Vagina (tissue), 2 donors: ENCODE results near the gene PPP1R12C. TPM values are rescaled to one million over a fixed set of nuclear protein-coding genes. Genes with fewer than 3 reads are reported as not detected.

Experiments used
- DNase-seq, 2 donors: peaks; one replicate each; pipeline ENCODE4 v3.0.0-alpha.2; 2017; ENCODE audit errors: extremely low spot score in 2 of 2
- H3K27ac ChIP-seq: fragments of 200-600 bp; sonication (generic); one replicate; pipeline ENCODE4 v1.5.1; 2019
- H3K27me3 ChIP-seq: fragments of 200-600 bp; sonication (generic); one replicate; pipeline ENCODE4 v1.5.1; 2019
- H3K36me3 ChIP-seq, 2 donors: fragments of 200-600 bp; sonication (generic); one replicate each; pipeline ENCODE4 v1.5.1; 2017 to 2019
- H3K4me1 ChIP-seq: fragments of 200-600 bp; sonication (generic); one replicate; pipeline ENCODE4 v1.5.1; 2019
- H3K4me3 ChIP-seq, 2 donors: fragments of 200-600 bp; sonication (generic); 1 replicate in 1 of 2; 2 replicates in 1 of 2; pipeline ENCODE4 v1.5.1; 2016 to 2019
- H3K9me3 ChIP-seq: fragments of 200-600 bp; sonication (generic); one replicate; pipeline ENCODE4 v1.5.1; 2019
- CTCF ChIP-seq, 3 experiments: fragments of 450-650 bp in 2 of 3; fragments of 200-600 bp in 1 of 3; sonication (generic) in 1 of 3; IDR thresholded peaks; one replicate each; pipeline ENCODE4 v1.5.1; 2017 to 2019; ENCODE audit warnings: antibody characterized with exemption in 3 of 3, mild to moderate bottlenecking in 2 of 3, moderate library complexity in 2 of 3
- POLR2A ChIP-seq, 2 donors: fragments of 450-650 bp; IDR thresholded peaks; one replicate each; pipeline ENCODE4 v1.6.1; 2017; ENCODE audit warnings: antibody characterized with exemption in 2 of 2, mild to moderate bottlenecking in 2 of 2, moderate library complexity in 2 of 2
- POLR2AphosphoS5 ChIP-seq, 2 donors: sonication (generic); formaldehyde crosslinking; IDR thresholded peaks; one replicate each; pipeline ENCODE4 v1.9.0; 2017; ENCODE audit warnings: antibody characterized with exemption in 2 of 2, mild to moderate bottlenecking in 2 of 2, low read depth in 1 of 2; ENCODE audit not compliant: insufficient read depth in 1 of 2
- intact Hi-C: fragments of 100-400 bp; cut with DNase I; formaldehyde crosslinking; loops from one replicate; pipeline ENCODE4 v1.15.1; 2023
- total RNA-seq: library from RNA; depleted of rRNA; stranded (reverse); fragments of >200 nt; gene quantifications from one replicate; pipeline ENCODE4 v1.2.3, GENCODE V29; 2016

Gene PPP1R12C
- total RNA-seq, 1 donor from 2014 or later, result 108 TPM

- Histone ChIP-seq H3K4me1 (peaks cover 7% of the 10 kb centered on the region), H3K4me3 (no peak overlapping the region), H3K36me3 (peaks cover 0 to 21% of the 10 kb centered on the region in 2 donors), H3K27ac (no peak overlapping the region), H3K27me3 (no peaks in the 10 kb centered on the region), H3K9me3 (no peaks in the 10 kb centered on the region)
- DNase-seq, result no peak
- TF ChIP-seq CTCF (IDR thresholded peaks at IDR 0.05) (no peak), POLR2AphosphoS5 (IDR thresholded peaks at IDR 0.05; ENCODE audit: insufficient read depth in 1 of 2, low read depth in 1 of 2) (no peak), POLR2A (IDR thresholded peaks at IDR 0.05) (no peak)
- intact Hi-C loops, result no loop called here
These were observed 10.8 kb downstream of the PPP1R12C start for GRCh38 chr19:55106591-55106990.

GRCh38 chr19:55105237-55105636, 12.2 kb downstream of the PPP1R12C start:
- Histone ChIP-seq H3K9me3 (no peaks in the 10 kb centered on the region), H3K27ac (no peak overlapping the region), H3K36me3 (peaks cover 0 to 25% of the 10 kb centered on the region in 2 donors), H3K27me3 (no peaks in the 10 kb centered on the region), H3K4me3 (no peak overlapping the region), H3K4me1 (peaks cover 5% of the 10 kb centered on the region)
- no peak for DNase-seq
- TF ChIP-seq POLR2A (IDR thresholded peaks at IDR 0.05) (no peak), CTCF (IDR thresholded peaks at IDR 0.05) (no peak), POLR2AphosphoS5 (IDR thresholded peaks at IDR 0.05; ENCODE audit: insufficient read depth in 1 of 2, low read depth in 1 of 2) (no peak)
- intact Hi-C loops, result no loop called here

GRCh38 chr19:55103190-55103589, 14.2 kb downstream of the PPP1R12C start:
- intact Hi-C loops, result no loop called here
- no peaks in the 10 kb centered on the region for H3K4me1 ChIP-seq
- no peak overlapping the region for H3K4me3 ChIP-seq
- H3K36me3 ChIP-seq, result peaks cover 0 to 39% of the 10 kb centered on the region in 2 donors
- TF ChIP-seq CTCF (IDR thresholded peaks at IDR 0.05), result no peak
- TF ChIP-seq POLR2AphosphoS5 (IDR thresholded peaks at IDR 0.05; ENCODE audit: insufficient read depth in 1 of 2, low read depth in 1 of 2), result no peak
- no peak for TF ChIP-seq POLR2A (IDR thresholded peaks at IDR 0.05)
- H3K27me3 ChIP-seq, result no peaks in the 10 kb centered on the region
- H3K27ac ChIP-seq, result no peak overlapping the region
- no peak for DNase-seq
- H3K9me3 ChIP-seq, result no peaks in the 10 kb centered on the region

- intact Hi-C loops, result no loop called here
- TF ChIP-seq CTCF (IDR thresholded peaks at IDR 0.05), result no peak
- no peak for TF ChIP-seq POLR2AphosphoS5 (IDR thresholded peaks at IDR 0.05; ENCODE audit: insufficient read depth in 1 of 2, low read depth in 1 of 2)
- no peak for TF ChIP-seq POLR2A (IDR thresholded peaks at IDR 0.05)
- no peak for DNase-seq
- Histone ChIP-seq H3K9me3 (no peaks in the 10 kb centered on the region), H3K36me3 (peaks cover 0 to 40% of the 10 kb centered on the region in 2 donors), H3K27ac (no peak overlapping the region), H3K4me3 (no peak overlapping the region), H3K27me3 (no peaks in the 10 kb centered on the region), H3K4me1 (no peaks in the 10 kb centered on the region)
These were observed 16.2 kb downstream of the PPP1R12C start for GRCh38 chr19:55101261-55101660.

- DNase-seq, result no peak
- H3K9me3 ChIP-seq, result no peaks in the 10 kb centered on the region
- no peaks in the 10 kb centered on the region for H3K27me3 ChIP-seq
- H3K36me3 ChIP-seq, result peaks cover 0 to 50% of the 10 kb centered on the region in 2 donors
- no peak for TF ChIP-seq POLR2A (IDR thresholded peaks at IDR 0.05)
- TF ChIP-seq POLR2AphosphoS5 (IDR thresholded peaks at IDR 0.05; ENCODE audit: insufficient read depth in 1 of 2, low read depth in 1 of 2), result peak in 1 of 2 donors; percentile 16
- TF ChIP-seq CTCF (IDR thresholded peaks at IDR 0.05), result no peak
- peak overlapping the region; percentile 34 for H3K27ac ChIP-seq
- intact Hi-C loops, result no loop called here
- no peaks in the 10 kb centered on the region for H3K4me1 ChIP-seq
- H3K4me3 ChIP-seq, result no peak overlapping the region
These were observed 17.6 kb downstream of the PPP1R12C start for GRCh38 chr19:55099557-55100506.
